DOHH2 (cell line): ENCODE results near the gene FAM107A.

Source experiments
- CTCF ChIP-seq: fragments of 200-600 bp; sonication (generic); IDR thresholded peaks from one replicate; pipeline ENCODE4 v1.5.1; 2014; ENCODE audit warnings: antibody characterized with exemption, mild to moderate bottlenecking, low read depth, low read length; ENCODE audit not compliant: poor library complexity, severe bottlenecking
- EZH2phosphoT487 ChIP-seq: fragments of 200-600 bp; sonication (generic); IDR thresholded peaks from 2 replicates; pipeline ENCODE4 v1.6.1; 2017; ENCODE audit warnings: borderline replicate concordance, mild to moderate bottlenecking, antibody characterized with exemption, low read length, moderate library complexity, mixed read lengths

GRCh38 chr3:58564456-58565160 lies 12.6 kb downstream of the FAM107A start:
- TF ChIP-seq CTCF: no peak
- TF ChIP-seq EZH2phosphoT487: no peak
